ENCODE measurements around the gene WNT6. TPM values are rescaled to one million over a fixed set of nuclear protein-coding genes. Genes with fewer than 3 reads are reported as not detected.

The WNT6 gene
- total RNA-seq, 4 donors from 2014 or later: 2.7 to 5.1 TPM; not detected in 2

GRCh38 chr2:218858138-218858445 is 1.5 kb upstream of the WNT6 start:
- H3K27me3 ChIP-seq: peaks cover 23% of the 10 kb centered on the region
- intact Hi-C loops (cut with DNase I): no loop called here
- no peak for DNase-seq

DNA sequence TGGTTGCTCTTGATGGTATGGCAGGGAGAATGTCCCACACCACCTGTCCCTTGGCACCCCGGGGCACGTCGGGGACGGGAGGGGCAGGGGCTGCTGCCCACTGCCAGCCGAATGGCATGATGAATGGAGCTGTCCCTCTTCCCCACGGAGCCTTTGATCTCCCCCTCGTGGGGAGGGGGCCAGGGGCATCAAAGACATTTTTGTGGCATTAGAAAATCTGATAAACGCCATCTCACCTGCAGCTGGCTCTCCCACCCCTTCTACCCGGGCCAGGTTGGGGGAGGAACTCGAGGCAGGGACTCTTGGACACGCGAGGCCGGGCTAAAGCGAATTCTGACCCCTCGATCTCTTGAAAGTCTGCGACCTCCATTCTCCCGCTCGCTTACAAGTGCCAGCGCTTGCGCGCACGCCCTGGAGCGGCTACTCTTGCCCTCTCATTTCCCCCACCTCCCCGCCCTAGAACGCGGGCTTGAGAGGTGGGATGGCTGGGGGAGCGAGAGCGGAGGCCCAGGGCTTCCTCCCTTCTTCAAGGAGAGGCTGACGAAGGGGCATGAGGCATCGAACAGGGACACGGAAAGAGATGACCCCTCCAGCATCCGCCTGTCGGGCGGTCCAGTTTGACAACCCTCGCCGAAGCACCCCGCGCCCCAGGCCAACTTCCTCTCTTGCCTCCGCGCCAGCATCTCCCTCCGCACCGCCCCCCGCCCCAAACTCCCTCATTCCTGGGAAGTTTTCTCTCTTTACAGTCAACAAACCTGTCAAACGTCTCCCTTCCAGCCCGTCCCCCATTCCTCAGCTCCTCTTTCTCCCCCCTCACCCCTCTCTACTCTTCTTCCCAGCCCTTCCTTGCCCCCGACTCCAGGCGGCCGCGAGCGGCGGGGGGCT is 692 bp upstream of the WNT6 start:
- Histone ChIP-seq H3K27me3 (peaks cover 23% of the 10 kb centered on the region), H3K4me1 (peaks cover 7 to 19% of the 10 kb centered on the region in 2 donors), H3K9me3 (no peaks in the 10 kb centered on the region), H3K36me3 (no peaks in the 10 kb centered on the region), H3K27ac (no peak overlapping the region), H3K4me3 (replicated peaks in 1 of 3) (peak overlapping the region in 1 of 3 donors; percentile 28)
- DNase-seq: no peak
- intact Hi-C loops (cut with DNase I): no loop called here
- TF ChIP-seq POLR2A (IDR thresholded peaks at IDR 0.05): no peak
- TF ChIP-seq, protein P1, sequence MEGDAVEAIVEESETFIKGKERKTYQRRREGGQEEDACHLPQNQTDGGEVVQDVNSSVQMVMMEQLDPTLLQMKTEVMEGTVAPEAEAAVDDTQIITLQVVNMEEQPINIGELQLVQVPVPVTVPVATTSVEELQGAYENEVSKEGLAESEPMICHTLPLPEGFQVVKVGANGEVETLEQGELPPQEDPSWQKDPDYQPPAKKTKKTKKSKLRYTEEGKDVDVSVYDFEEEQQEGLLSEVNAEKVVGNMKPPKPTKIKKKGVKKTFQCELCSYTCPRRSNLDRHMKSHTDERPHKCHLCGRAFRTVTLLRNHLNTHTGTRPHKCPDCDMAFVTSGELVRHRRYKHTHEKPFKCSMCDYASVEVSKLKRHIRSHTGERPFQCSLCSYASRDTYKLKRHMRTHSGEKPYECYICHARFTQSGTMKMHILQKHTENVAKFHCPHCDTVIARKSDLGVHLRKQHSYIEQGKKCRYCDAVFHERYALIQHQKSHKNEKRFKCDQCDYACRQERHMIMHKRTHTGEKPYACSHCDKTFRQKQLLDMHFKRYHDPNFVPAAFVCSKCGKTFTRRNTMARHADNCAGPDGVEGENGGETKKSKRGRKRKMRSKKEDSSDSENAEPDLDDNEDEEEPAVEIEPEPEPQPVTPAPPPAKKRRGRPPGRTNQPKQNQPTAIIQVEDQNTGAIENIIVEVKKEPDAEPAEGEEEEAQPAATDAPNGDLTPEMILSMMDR (IDR thresholded peaks at IDR 0.05): no peak
- 2 to 6% methylated on average over 42 to 48 of the region's 51 CpGs for WGBS, 2 donors

More at GRCh38 chr2:218858138-218858445, 1.5 kb upstream of the WNT6 start:
- Histone ChIP-seq H3K9me3 (no peaks in the 10 kb centered on the region), H3K27ac (no peak overlapping the region), H3K4me3 (replicated peaks in 1 of 3) (no peak overlapping the region), H3K4me1 (peaks cover 7 to 19% of the 10 kb centered on the region in 2 donors), H3K36me3 (no peaks in the 10 kb centered on the region)
- TF ChIP-seq, protein P1 (IDR thresholded peaks at IDR 0.05): no peak
- no peak for TF ChIP-seq POLR2A (IDR thresholded peaks at IDR 0.05)
- 0 to 32% methylated on average over 1 of the region's 1 CpG for WGBS, 2 donors

DNA sequence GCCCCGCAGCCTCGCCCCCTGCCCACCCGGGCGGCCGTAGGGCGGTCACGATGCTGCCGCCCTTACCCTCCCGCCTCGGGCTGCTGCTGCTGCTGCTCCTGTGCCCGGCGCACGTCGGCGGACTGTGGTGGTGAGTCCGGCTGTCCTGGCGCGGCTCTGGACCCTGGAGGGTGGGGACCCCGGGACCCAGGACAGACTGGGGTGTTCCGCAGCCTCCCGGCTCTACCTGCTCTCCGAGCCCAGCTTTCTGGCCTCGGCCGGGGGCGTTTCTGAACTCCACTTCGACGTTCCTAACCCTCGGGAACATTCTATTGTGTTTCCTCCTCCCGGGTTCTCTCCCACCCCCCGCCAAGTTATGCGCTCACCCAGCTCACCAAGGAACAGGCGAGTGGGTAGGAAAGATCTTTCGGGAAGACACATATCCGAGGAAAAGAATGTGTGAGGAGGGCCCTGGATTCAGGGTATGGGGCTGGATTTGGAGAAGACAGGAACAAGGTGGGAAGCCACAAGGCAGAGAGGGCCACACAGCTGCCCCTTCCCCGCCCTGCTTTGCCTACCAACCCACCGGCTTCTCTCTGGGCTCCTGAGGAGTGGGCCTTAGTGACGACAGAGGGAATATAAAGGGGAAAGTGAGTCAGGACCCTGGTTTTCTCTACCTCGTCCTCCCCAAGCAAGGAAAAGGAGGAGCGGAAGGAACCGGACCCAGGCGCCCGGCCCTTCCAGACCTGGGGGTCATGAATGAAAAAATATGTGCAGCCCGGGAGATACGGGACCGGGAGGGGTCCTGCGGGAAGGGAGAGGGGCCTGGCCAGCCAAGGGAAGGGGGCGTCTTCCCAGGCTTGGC is 605 bp downstream of the WNT6 start:
- peaks cover 22% of the 10 kb centered on the region for H3K27me3 ChIP-seq
- intact Hi-C loops (cut with DNase I): no loop called here
- DNase-seq: no peak

GRCh38 chr2:218860950-218861381 is 1.4 kb downstream of the WNT6 start:
- intact Hi-C loops (cut with DNase I): no loop called here
- Histone ChIP-seq H3K27ac (no peak overlapping the region), H3K9me3 (no peaks in the 10 kb centered on the region), H3K4me3 (replicated peaks in 1 of 3) (no peak overlapping the region), H3K4me1 (peaks cover 7 to 19% of the 10 kb centered on the region in 2 donors), H3K27me3 (peaks cover 18% of the 10 kb centered on the region), H3K36me3 (no peaks in the 10 kb centered on the region)
- peak in 1 of 2 donors; percentile 24 for DNase-seq
- TF ChIP-seq POLR2A (IDR thresholded peaks at IDR 0.05): no peak
- TF ChIP-seq, protein P1 (IDR thresholded peaks at IDR 0.05): no peak
- 2 to 4% methylated on average over 3 to 11 of the region's 21 CpGs for WGBS, 2 donors

More for the DNA sequence above, 605 bp downstream of the WNT6 start:
- Histone ChIP-seq H3K9me3 (no peaks in the 10 kb centered on the region), H3K4me1 (peaks cover 7 to 19% of the 10 kb centered on the region in 2 donors), H3K27ac (no peak overlapping the region), H3K36me3 (no peaks in the 10 kb centered on the region), H3K4me3 (replicated peaks in 1 of 3) (peak overlapping the region in 1 of 3 donors; percentile 28)
- no peak for TF ChIP-seq POLR2A (IDR thresholded peaks at IDR 0.05)
- TF ChIP-seq, protein P1 (IDR thresholded peaks at IDR 0.05): no peak
- WGBS, 2 donors: 1 to 3% methylated on average over 28 to 42 of the region's 47 CpGs

Measured in thyroid gland (tissue), 4 donors.